BE2C (cell line): ENCODE measurements around the gene TNS2. TPM values are rescaled to one million over a fixed set of nuclear protein-coding genes. Genes with fewer than 3 reads are reported as not detected.

Experiments used
- DNase-seq: peaks from one replicate; pipeline ENCODE4 v3.0.0-alpha.2; 2020
- H3K27me3 ChIP-seq: fragments of 250-450 bp; sonication (Bioruptor Pico); 2 replicates; pipeline ENCODE4 v1.5.1; 2020; ENCODE audit warnings: mild to moderate bottlenecking
- H3K36me3 ChIP-seq: fragments of 250-450 bp; sonication (Bioruptor Pico); 2 replicates; pipeline ENCODE4 v1.5.1; 2020; ENCODE audit warnings: mild to moderate bottlenecking
- H3K4me1 ChIP-seq: fragments of 250-450 bp; sonication (Bioruptor Pico); 2 replicates; pipeline ENCODE4 v1.5.1; 2020
- H3K4me3 ChIP-seq: 2 replicates; pipeline ENCODE4 v1.5.1; 2011; ENCODE audit warnings: low read depth, low read length
- H3K9me3 ChIP-seq: fragments of 250-450 bp; sonication (Bioruptor Pico); 2 replicates; pipeline ENCODE4 v1.5.1; 2020
- CTCF ChIP-seq: IDR thresholded peaks from 2 replicates; pipeline ENCODE4 v1.5.1; 2012; ENCODE audit warnings: mild to moderate bottlenecking, low read depth, low read length
- polyA plus RNA-seq: library from polyadenylated mRNA; unstranded; fragments of >200 nt; gene quantifications from one replicate; pipeline ENCODE4 v1.2.1, GENCODE V29; 2012; ENCODE audit warnings: low read depth, missing spikeins; ENCODE audit not compliant: insufficient read length, insufficient read depth

Gene TNS2
- 28.1 TPM for polyA plus RNA-seq

- Histone ChIP-seq H3K9me3 (no peaks in the 10 kb centered on the region), H3K36me3 (no peaks in the 10 kb centered on the region), H3K4me3 (peak within 1 kb of the TSS; percentile 4), H3K4me1 (peaks cover 35% of the 10 kb centered on the region), H3K27me3 (no peaks in the 10 kb centered on the region)
- no peak for TF ChIP-seq CTCF
- DNase-seq, result peak; percentile 67
Observed at GRCh38 chr12:53049571-53050318, at the start of gene TNS2. Gene TNS2, plus strand, starts transcription at chr12:53050065. Its CDS starts 121 bp downstream, at chr12:53050186.

- Histone ChIP-seq H3K27me3 (peaks cover 16% of the 10 kb centered on the region), H3K4me1 (no peaks in the 10 kb centered on the region; the same call in 1 of the 2 replicates), H3K4me3 (no peak overlapping the region), H3K9me3 (no peaks in the 10 kb centered on the region), H3K36me3 (peaks cover 18% of the 10 kb centered on the region)
- TF ChIP-seq CTCF, result no peak
- DNase-seq, result no peak
Observed at GRCh38 chr12:53004178-53004577, 45.7 kb upstream of the TNS2 start.

GRCh38 chr12:53004582-53004981 is 45.3 kb upstream of the TNS2 start:
- no peak for TF ChIP-seq CTCF
- Histone ChIP-seq H3K4me1 (no peaks in the 10 kb centered on the region; the same call in 1 of the 2 replicates), H3K9me3 (no peaks in the 10 kb centered on the region), H3K27me3 (peaks cover 12% of the 10 kb centered on the region), H3K4me3 (no peak overlapping the region), H3K36me3 (peaks cover 19% of the 10 kb centered on the region)
- no peak for DNase-seq

GRCh38 chr12:53005215-53005985 is 44.5 kb upstream of the TNS2 start:
- no peaks in the 10 kb centered on the region for H3K9me3 ChIP-seq
- no peaks in the 10 kb centered on the region; the same call in 1 of the 2 replicates for H3K4me1 ChIP-seq
- H3K36me3 ChIP-seq, result peaks cover 27% of the 10 kb centered on the region
- TF ChIP-seq CTCF, result no peak
- peak overlapping the region; percentile 100 for H3K4me3 ChIP-seq
- no peak for DNase-seq
- peaks cover 4% of the 10 kb centered on the region for H3K27me3 ChIP-seq

- H3K27me3 ChIP-seq, result no peaks in the 10 kb centered on the region
- H3K36me3 ChIP-seq, result peaks cover 35% of the 10 kb centered on the region
- no peaks in the 10 kb centered on the region; the same call in 1 of the 2 replicates for H3K4me1 ChIP-seq
- H3K4me3 ChIP-seq, result peak within 1 kb of the TSS; percentile 100
- no peak for TF ChIP-seq CTCF
- H3K9me3 ChIP-seq, result no peaks in the 10 kb centered on the region
- peak; percentile 100 for DNase-seq
Observed at GRCh38 chr12:53005986-53006809, 43.7 kb upstream of the TNS2 start, which contains the start of gene EIF4B. Gene EIF4B, plus strand, starts transcription at chr12:53006456. Its CDS starts 28 bp downstream, at chr12:53006484.
